ENCODE data around the gene SMIM12.

The SMIM12 gene

GRCh38 chr1:34866762-34867109 lies 7.2 kb upstream of the SMIM12 start:
- peaks cover 24% of the 10 kb centered on the region for H3K27me3 ChIP-seq (replicated peaks; ENCODE audit: insufficient read depth, low read length)
- no peaks in the 10 kb centered on the region for H3K36me3 ChIP-seq (replicated peaks; ENCODE audit: insufficient read depth, low read length)
- TF ChIP-seq EZH2phosphoT487 (IDR thresholded peaks at IDR 0.05; ENCODE audit: low read length) (no peak), CTCF (IDR thresholded peaks at IDR 0.05; ENCODE audit: low read length) (no peak), EZH2 (optimal IDR thresholded peaks at IDR 0.05; ENCODE audit: low read depth, low read length) (no peak)
- no peaks in the 10 kb centered on the region for H3K4me1 ChIP-seq (ENCODE audit: low read length)
- H3K79me2 ChIP-seq (ENCODE audit: low read length): no peaks in the 10 kb centered on the region
- H3K4me2 ChIP-seq (ENCODE audit: low read depth, low read length): peak overlapping the region; percentile 88
- no peaks in the 10 kb centered on the region for H3K9me3 ChIP-seq (replicated peaks; ENCODE audit: insufficient read depth, low read length)
- H3K27ac ChIP-seq (ENCODE audit: low read length): no peak overlapping the region
- peaks cover 5% of the 10 kb centered on the region; the same call in 1 of the 2 replicates for H3F3A ChIP-seq (ENCODE audit: insufficient read depth, low read length)
- peak overlapping the region; percentile 76 for H3K4me3 ChIP-seq (ENCODE audit: low read length)
- H4K20me1 ChIP-seq (ENCODE audit: insufficient read depth, low read length): no peaks in the 10 kb centered on the region
- peak overlapping the region; percentile 87; the same call in 1 of the 2 replicates for H3K9ac ChIP-seq (ENCODE audit: low read length)
- DNase-seq: no peak
- H2AFZ ChIP-seq (ENCODE audit: low read length): peak overlapping the region; percentile 54
- H3K9me2 ChIP-seq (replicated peaks; ENCODE audit: insufficient read depth, low read length): no peaks in the 10 kb centered on the region

- Histone ChIP-seq H3K27ac (ENCODE audit: low read length) (peak overlapping the region; percentile 70; the same call in 1 of the 2 replicates), H3F3A (ENCODE audit: insufficient read depth, low read length) (peaks cover 5% of the 10 kb centered on the region; the same call in 1 of the 2 replicates), H3K4me1 (ENCODE audit: low read length) (no peaks in the 10 kb centered on the region), H3K36me3 (replicated peaks; ENCODE audit: insufficient read depth, low read length) (no peaks in the 10 kb centered on the region), H3K9me3 (replicated peaks; ENCODE audit: insufficient read depth, low read length) (no peaks in the 10 kb centered on the region), H3K4me2 (ENCODE audit: low read depth, low read length) (peak overlapping the region; percentile 88), H3K9ac (ENCODE audit: low read length) (peak overlapping the region; percentile 87), H2AFZ (ENCODE audit: low read length) (peak overlapping the region; percentile 54), H4K20me1 (ENCODE audit: insufficient read depth, low read length) (no peaks in the 10 kb centered on the region), H3K9me2 (replicated peaks; ENCODE audit: insufficient read depth, low read length) (no peaks in the 10 kb centered on the region), H3K79me2 (ENCODE audit: low read length) (no peaks in the 10 kb centered on the region), H3K4me3 (ENCODE audit: low read length) (peak overlapping the region; percentile 76), H3K27me3 (replicated peaks; ENCODE audit: insufficient read depth, low read length) (peaks cover 23% of the 10 kb centered on the region)
- TF ChIP-seq EZH2 (optimal IDR thresholded peaks at IDR 0.05; ENCODE audit: low read depth, low read length) (no peak), CTCF (IDR thresholded peaks at IDR 0.05; ENCODE audit: low read length) (peak; percentile 96)
- DNase-seq: peak; percentile 86
Observed at GRCh38 chr1:34865981-34866761, 6.6 kb upstream of the SMIM12 start.

DNA sequence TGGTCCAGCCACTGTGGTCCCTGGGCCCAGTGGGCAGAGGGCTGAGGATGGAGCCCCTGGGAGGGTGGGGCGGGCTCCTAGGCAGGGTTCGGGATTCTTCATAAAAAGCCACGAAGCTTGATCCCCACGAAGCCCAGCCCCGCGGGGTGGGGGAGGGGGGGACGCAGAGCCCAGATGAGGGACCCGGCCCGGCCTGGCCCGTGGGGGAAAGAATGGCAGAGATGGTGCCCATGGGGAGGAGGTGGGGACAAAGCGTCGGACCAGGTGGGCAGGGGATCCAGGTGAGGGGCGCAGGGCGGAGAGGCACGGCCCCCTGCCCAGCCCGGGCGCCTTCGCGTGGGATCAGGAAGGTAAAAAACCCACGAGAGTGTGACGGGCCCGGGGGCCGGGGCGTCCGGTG lies 6.0 kb upstream of the SMIM12 start:
- peak overlapping the region; percentile 87 for H3K9ac ChIP-seq (ENCODE audit: low read length)
- no peaks in the 10 kb centered on the region for H3K4me1 ChIP-seq (ENCODE audit: low read length)
- no peaks in the 10 kb centered on the region for H4K20me1 ChIP-seq (ENCODE audit: insufficient read depth, low read length)
- H3K79me2 ChIP-seq (ENCODE audit: low read length): no peaks in the 10 kb centered on the region
- H3K4me3 ChIP-seq (ENCODE audit: low read length): peak overlapping the region; percentile 76
- H2AFZ ChIP-seq (ENCODE audit: low read length): peak overlapping the region; percentile 54
- H3K9me3 ChIP-seq (replicated peaks; ENCODE audit: insufficient read depth, low read length): no peaks in the 10 kb centered on the region
- no peaks in the 10 kb centered on the region for H3K9me2 ChIP-seq (replicated peaks; ENCODE audit: insufficient read depth, low read length)
- peaks cover 23% of the 10 kb centered on the region for H3K27me3 ChIP-seq (replicated peaks; ENCODE audit: insufficient read depth, low read length)
- peak overlapping the region; percentile 88 for H3K4me2 ChIP-seq (ENCODE audit: low read depth, low read length)
- peak overlapping the region; percentile 70; the same call in 1 of the 2 replicates for H3K27ac ChIP-seq (ENCODE audit: low read length)
- peaks cover 5% of the 10 kb centered on the region; the same call in 1 of the 2 replicates for H3F3A ChIP-seq (ENCODE audit: insufficient read depth, low read length)
- DNase-seq: no peak
- no peak for TF ChIP-seq EZH2 (optimal IDR thresholded peaks at IDR 0.05; ENCODE audit: low read depth, low read length)
- no peak for TF ChIP-seq CTCF (IDR thresholded peaks at IDR 0.05; ENCODE audit: low read length)
- no peak for TF ChIP-seq EZH2phosphoT487 (IDR thresholded peaks at IDR 0.05; ENCODE audit: low read length)
- H3K36me3 ChIP-seq (replicated peaks; ENCODE audit: insufficient read depth, low read length): no peaks in the 10 kb centered on the region
